HG03066 (cell line): ENCODE results near the gene CCT6B.
"Not testable (repeated sequence)": the region's sequence is repeated elsewhere in the genome, so short reads cannot be mapped to it uniquely, and the experiment has no call there.

Experiments used
- ATAC-seq: cut with Tn5 transposase; IDR thresholded peaks from one replicate; pipeline ENCODE4 v1.9.1; 2021; ENCODE audit warnings: low read depth; ENCODE audit not compliant: unreplicated experiment

Gene CCT6B

DNA sequence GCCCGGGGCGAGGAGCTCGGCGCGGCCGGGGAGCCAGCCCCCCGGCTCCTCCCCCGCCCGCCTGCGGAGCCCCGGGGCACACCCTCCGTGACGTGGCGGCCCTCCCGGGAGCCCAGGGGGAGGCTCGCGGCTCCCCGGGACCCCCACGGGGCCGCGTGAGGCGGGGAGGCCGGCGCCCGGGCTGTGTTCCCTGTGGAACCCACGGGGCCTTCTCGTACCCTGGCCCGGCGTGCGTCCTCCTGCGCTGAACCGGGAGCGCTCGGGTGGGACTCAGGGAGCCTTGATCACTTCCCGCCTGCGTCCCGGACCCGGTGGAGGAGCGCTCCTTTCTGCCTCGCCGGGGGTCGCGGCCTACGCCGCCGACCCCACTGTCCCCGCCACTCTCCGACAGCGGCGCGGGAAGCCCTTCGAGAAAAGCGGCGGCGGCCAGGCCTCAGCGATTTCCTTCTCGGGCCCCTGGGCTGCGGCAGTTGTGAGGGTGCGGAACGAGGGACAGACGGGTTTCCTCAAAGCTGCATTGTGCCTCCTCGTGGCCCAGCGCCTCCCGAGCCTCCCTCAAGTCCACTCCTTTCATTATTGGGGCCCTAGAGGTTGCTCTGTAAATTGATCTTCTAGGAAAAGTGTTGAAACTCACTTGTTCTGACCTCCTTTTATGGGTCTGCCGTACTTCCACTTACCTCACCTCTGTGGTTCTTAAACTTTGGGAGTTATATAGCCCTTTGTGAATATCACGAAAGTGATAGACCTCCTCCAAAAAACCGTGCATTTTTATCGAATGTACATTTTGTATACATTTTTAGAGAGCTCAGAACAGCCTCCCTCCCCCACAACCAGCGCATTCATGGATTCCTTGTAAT is 19.6 kb upstream of the CCT6B start:
- ATAC-seq: peak; percentile 61

- ATAC-seq: peak; percentile 71
Observed at GRCh38 chr17:34980353-34980680, 19.1 kb upstream of the CCT6B start, which contains the start of gene LIG3. Gene LIG3, plus strand, starts transcription at chr17:34980512. Its CDS starts 2,494 bp downstream, at chr17:34983006.

DNA sequence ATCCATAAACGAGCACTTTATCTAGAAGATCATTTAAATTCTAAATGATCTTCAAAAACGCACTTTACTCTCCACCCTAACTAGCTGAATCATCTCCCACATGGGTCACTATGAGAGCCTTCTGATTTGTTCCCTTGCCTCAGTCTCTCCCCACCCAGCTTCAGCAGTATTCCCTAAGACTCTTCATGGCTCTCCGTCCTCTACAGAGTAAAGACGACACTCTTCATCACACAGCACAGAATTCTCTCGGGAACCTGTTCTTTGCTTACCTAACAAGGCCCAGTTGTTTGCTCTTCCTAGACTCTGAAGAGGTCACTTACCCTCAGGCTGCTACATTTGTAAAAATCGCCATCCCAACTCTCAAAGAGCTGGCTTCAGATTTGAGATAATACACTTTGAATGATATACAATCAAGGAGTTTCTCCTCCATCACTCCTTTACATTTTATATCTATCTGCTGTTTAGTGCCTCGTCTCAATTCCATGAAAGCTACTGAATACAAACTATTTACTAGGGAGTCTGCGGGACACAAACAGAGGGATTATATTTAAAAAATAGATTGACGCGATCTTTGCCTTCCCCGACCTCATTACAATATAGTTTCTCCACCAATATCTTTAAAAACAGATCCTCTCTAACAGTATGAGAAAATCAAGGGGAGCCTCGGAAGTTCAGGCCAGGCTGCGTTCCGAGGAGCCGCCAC is 18.5 kb upstream of the CCT6B start:
- ATAC-seq: no peak

- ATAC-seq: no peak
Observed at GRCh38 chr17:34979153-34979552, 17.9 kb upstream of the CCT6B start.

GRCh38 chr17:34974794-34975785 is 13.8 kb upstream of the CCT6B start:
- no peak for ATAC-seq

DNA sequence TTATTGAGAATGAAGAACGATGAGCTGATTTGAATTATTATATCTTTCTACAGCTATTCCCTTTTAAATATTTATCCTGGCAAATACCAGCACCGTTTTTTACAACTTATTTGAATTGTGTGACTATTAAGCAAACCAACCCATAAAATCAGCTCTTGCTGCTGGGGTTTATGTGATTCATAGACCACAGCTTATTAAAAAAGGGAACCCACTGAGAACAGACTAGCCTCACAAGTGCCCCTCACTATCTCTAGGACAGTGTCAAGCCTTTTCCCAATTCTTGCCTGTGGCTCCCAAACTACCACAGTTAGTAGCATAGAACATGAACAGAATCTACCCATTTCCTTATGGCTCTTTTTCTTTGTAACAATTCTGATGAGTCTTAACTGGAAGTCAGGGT is 12.9 kb upstream of the CCT6B start:
- ATAC-seq: no peak

DNA sequence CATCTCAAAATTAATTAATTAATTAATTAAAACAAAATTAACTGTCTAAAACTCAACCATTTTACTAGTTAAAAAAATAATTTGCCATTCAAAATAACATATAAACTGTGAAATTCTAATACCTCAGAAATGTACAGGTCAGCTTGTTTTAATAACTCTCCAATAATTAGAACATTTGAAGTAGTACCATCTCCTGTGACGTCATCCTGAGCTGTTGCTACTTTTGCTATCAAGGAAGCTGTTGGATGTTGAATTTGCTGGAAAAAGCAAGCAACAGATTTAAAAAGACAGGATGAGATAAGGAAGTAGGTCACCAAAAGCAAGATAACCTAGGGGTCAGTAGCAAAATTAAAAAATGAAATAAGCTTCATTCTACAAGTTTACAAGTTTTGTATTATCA is 2.8 kb downstream of the CCT6B start:
- ATAC-seq: no peak

- not testable (repeated sequence) for ATAC-seq
Observed at GRCh38 chr17:34950780-34951179, 10.5 kb downstream of the CCT6B start.

DNA sequence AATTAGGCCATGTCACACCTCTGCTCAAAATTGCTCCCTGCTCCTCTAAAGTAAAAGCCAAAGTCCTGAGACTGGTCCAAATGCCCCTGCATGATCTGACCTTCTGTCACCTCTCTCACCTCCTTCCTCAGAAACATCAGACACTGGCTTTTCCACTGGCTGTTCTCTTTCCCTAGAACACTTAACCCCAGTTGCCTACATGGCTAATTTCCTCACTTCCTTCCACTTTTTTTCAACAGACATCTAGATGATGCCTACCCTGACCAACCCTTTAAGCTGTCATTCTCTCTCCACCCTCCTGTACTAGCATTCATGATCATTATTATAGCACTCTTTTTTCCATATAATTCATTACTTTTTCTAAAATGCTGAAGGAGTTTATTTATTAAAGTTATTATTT is 31.0 kb downstream of the CCT6B start:
- ATAC-seq: no peak

DNA sequence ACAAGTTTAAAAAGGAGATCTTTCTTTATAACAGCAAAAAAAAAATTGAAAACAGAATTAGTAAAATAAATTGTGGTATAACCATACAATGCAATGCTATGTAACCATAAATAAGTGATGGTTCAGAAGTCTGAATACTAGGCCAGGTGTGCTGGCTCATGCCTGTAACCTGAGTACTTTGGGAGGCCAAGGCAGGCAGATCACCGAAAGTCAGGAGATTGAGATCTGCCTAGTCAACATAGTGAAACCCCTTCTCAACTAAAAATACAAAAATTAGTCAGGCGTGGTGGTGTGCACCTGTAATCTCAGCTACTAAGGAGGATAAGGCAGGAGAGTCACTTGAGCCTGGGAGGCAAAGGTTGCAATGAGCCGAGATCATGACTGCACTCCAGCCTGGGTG is 34.6 kb downstream of the CCT6B start:
- ATAC-seq: no peak

GRCh38 chr17:34920676-34921075 is 40.6 kb downstream of the CCT6B start:
- no peak for ATAC-seq

GRCh38 chr17:34917381-34917780 is 43.9 kb downstream of the CCT6B start:
- ATAC-seq: no peak

- no peak for ATAC-seq
Observed at GRCh38 chr17:34916120-34916519, 45.1 kb downstream of the CCT6B start.

GRCh38 chr17:34913001-34913400 is 48.3 kb downstream of the CCT6B start:
- no peak for ATAC-seq

DNA sequence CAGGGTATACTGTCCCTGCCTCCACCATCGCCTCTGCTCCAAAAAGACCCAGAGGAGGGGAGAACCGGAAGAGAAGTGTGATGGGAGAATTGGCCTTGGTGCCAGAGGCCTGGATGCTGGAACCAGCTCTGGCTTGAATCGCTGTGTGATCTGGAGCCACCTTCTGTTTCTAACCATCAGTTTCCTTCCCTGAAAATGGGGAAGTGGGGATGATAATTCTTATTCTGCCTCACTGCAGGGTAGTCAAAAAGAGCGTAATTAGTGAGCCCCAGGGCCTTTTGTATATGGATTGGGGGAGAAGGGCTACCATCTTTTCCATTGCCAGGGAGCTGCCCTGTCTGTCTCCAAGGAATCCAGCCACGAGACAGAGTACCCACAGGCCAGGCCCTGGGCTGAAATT is 52.2 kb downstream of the CCT6B start:
- ATAC-seq: no peak

DNA sequence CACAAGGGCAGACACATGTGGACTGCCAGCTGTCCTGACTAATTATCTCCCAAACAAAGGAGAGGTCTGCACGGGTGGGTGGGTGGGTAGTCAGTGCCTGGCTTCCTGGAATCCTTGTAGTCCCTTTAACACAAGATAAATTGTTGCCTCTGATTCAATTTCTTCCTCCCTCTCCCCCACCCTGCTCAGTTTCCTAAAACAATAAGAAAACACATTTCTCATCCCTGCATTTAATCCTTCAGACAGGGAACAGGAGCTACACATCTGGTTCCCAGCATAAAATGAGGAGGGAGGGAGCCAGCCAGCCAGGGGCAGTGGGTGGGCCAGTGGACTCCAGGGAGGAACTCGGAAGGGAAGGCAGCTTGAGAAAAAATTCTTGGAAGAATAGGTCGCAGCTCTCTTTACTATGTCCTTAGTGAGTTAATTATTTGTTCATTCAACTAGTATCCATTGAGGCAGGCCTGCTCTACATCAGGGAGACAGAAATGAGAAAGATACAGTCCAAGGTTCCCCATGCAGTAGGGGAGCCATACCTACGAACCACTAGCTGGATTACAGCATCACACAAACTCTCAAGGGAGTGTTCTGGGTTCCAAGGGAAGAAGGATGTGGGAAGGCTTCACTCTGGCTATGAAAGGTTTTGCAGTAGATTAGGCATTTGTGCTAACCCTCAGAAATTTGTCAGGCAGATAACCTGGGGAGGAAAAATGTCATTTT is 58.3 kb downstream of the CCT6B start:
- no peak for ATAC-seq

- ATAC-seq: no peak
Observed at GRCh38 chr17:34899643-34900291, 61.5 kb downstream of the CCT6B start.

DNA sequence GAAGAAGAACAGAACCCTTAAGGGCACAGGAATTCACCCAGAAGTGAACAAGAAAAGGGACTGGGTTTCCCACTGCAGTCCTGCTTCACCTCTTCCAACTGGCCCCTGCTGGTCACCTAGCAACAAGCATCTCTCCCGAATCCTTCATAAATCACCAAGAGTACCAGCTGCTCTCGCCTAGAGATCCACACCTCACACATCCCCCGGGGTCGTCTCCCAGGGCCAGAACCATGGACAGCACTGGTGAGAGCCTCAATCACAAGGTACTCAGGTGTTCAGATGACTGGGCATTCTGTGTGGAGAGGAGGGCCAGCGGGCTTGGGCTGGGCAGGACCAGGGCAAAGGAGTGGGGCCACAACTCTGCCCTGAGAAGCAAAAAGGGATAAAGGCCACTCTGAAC is 65.9 kb downstream of the CCT6B start:
- ATAC-seq: no peak

DNA sequence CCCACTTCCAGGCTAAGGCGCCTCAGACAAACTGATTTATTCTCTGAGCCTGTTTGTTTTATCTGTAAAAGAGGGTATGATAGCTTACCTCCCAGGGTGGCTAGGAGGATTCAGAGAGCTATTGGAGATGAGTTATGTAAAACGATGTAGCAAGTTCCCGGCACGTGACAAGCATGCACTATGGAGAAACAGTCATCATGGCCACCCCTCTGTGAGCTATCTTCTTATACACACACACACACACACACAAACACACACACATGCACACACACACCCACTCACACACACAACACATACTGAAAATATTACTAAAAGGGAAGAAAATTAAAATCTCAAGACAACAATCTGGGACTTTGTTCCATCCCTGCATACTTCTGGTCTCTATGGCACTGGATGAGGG is 66.3 kb downstream of the CCT6B start:
- no peak for ATAC-seq
